Measurements from ENCODE around the gene ST6GALNAC3.

ST6GALNAC3 gene

DNA sequence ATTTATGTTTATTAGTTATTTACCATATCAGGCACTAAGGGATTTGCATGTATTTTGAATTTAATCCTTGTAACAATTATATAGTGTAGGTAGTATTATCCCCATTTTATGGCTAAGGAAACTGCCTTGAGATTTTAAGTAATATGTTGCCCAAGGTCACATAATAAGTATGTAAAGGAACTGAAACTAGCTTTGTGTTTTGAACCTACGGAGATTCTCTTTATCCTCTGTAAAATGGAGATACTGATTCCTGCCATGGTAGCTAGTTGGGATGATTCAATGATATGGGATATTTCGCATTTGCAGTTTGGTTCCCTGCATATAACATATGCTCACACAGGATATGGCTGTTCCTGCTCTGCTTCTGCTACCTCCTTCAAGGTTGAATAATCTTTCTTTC, 144.3 kb downstream of the ST6GALNAC3 start:
- TF ChIP-seq, protein P1, sequence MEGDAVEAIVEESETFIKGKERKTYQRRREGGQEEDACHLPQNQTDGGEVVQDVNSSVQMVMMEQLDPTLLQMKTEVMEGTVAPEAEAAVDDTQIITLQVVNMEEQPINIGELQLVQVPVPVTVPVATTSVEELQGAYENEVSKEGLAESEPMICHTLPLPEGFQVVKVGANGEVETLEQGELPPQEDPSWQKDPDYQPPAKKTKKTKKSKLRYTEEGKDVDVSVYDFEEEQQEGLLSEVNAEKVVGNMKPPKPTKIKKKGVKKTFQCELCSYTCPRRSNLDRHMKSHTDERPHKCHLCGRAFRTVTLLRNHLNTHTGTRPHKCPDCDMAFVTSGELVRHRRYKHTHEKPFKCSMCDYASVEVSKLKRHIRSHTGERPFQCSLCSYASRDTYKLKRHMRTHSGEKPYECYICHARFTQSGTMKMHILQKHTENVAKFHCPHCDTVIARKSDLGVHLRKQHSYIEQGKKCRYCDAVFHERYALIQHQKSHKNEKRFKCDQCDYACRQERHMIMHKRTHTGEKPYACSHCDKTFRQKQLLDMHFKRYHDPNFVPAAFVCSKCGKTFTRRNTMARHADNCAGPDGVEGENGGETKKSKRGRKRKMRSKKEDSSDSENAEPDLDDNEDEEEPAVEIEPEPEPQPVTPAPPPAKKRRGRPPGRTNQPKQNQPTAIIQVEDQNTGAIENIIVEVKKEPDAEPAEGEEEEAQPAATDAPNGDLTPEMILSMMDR (IDR thresholded peaks at IDR 0.05; ENCODE audit: borderline replicate concordance, control extremely low read depth, extremely low read depth, insufficient read depth, missing control alignments): no peak
- no peak for DNase-seq (ENCODE audit: low spot score)
- in situ Hi-C loops (cut with MboI; ENCODE audit: low sequenced_read_pairs, unreplicated experiment): no loop called here

DNA sequence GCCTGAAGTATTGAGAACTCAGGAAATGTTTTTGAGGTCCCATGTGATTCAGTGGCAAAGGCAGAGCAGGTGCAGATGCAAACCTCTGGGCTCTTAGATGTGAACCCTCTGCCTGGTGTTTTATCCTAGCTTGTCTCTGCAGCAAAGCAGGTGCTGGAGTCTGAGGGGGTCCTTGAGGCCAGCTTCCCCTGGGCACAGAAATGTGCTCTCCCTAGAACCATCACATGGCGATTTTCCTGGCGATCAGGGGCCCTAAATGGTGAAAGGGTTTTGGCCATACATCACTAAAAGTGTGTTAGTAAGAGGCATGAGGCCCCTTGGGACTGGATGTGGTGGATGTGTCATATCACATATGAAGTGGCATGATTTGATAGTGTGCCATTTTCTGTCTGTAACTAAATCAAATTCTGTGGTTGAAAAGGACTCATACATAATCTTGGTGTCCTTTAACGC, 144.8 kb downstream of the ST6GALNAC3 start:
- in situ Hi-C loops (cut with MboI; ENCODE audit: low sequenced_read_pairs, unreplicated experiment): no loop called here
- TF ChIP-seq, protein P1 (IDR thresholded peaks at IDR 0.05; ENCODE audit: borderline replicate concordance, control extremely low read depth, extremely low read depth, insufficient read depth, missing control alignments): no peak
- DNase-seq (ENCODE audit: low spot score): no peak

GRCh38 chr1:76224752-76225151, 150.2 kb downstream of the ST6GALNAC3 start:
- in situ Hi-C loops (cut with MboI; ENCODE audit: low sequenced_read_pairs, unreplicated experiment): no loop called here
- TF ChIP-seq, protein P1 (IDR thresholded peaks at IDR 0.05; ENCODE audit: borderline replicate concordance, control extremely low read depth, extremely low read depth, insufficient read depth, missing control alignments): no peak
- no peak for DNase-seq (ENCODE audit: low spot score)

GRCh38 chr1:76225526-76225925, 151.0 kb downstream of the ST6GALNAC3 start:
- in situ Hi-C loops (cut with MboI; ENCODE audit: low sequenced_read_pairs, unreplicated experiment): no loop called here
- no peak for DNase-seq (ENCODE audit: low spot score)
- TF ChIP-seq, protein P1 (IDR thresholded peaks at IDR 0.05; ENCODE audit: borderline replicate concordance, control extremely low read depth, extremely low read depth, insufficient read depth, missing control alignments): no peak

GRCh38 chr1:76227621-76228020, 153.1 kb downstream of the ST6GALNAC3 start:
- no peak for DNase-seq (ENCODE audit: low spot score)
- in situ Hi-C loops (cut with MboI; ENCODE audit: low sequenced_read_pairs, unreplicated experiment): no loop called here
- TF ChIP-seq, protein P1 (IDR thresholded peaks at IDR 0.05; ENCODE audit: borderline replicate concordance, control extremely low read depth, extremely low read depth, insufficient read depth, missing control alignments): no peak

DNA sequence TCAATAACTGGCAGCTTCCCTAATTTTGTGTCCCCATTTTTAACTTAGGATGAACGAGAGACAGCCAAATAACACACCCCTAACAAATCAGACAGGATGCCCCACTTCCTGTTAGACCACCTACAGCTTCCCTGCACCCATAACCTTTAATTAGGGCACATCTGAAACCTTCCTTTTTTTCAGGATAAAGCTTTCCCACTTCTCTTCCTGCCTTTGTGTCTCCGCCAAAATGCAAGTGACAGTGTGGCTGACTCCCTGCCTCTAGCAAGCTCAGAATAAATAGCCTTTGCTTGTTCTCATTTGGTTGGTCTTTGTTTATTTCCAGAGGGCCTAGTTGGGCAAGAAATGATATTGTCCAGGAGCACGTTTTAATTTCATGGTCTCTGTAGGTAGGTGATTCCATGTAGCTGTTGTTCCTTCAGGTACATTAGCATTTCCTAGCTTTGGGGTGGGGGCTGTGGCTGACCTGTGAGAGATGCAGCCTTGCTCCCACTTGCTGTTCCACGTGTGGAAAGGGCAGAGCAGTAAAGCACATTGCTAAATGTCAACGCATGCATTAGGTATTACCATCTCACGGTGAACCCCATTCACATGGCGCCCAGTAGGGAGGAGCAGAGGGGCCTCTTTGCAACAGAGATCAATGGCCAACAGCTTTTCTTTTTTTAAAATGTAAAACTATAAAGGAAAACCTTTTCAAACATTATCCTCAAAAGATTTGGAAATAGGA, 154.9 kb downstream of the ST6GALNAC3 start:
- TF ChIP-seq, protein P1 (IDR thresholded peaks at IDR 0.05; ENCODE audit: borderline replicate concordance, control extremely low read depth, extremely low read depth, insufficient read depth, missing control alignments): no peak
- in situ Hi-C loops (cut with MboI; ENCODE audit: low sequenced_read_pairs, unreplicated experiment): no loop called here
- no peak for DNase-seq (ENCODE audit: low spot score)
